Esophagus (tissue), 2 donors: Measurements from ENCODE around the gene TMEM109. TPM values are rescaled to one million over a fixed set of nuclear protein-coding genes. Genes with fewer than 3 reads are reported as not detected.
A peak's percentile ranks its signal among the peaks of the same experiment; 100 is the strongest.

Experiments used
- H3K27ac ChIP-seq, 2 donors: one replicate each; pipeline ENCODE4 v1.5.1; 2013; ENCODE audit warnings: low read depth in 2 of 2, mild to moderate bottlenecking in 2 of 2, inconsistent platforms in 1 of 2, low read length in 1 of 2, moderate library complexity in 1 of 2
- H3K27me3 ChIP-seq, 2 donors: one replicate each; pipeline ENCODE4 v1.6.1; 2013; ENCODE audit warnings: low read length in 2 of 2, control low read depth in 1 of 2, mild to moderate bottlenecking in 1 of 2; ENCODE audit not compliant: insufficient read depth in 2 of 2, control insufficient read depth in 1 of 2
- H3K36me3 ChIP-seq, 2 donors: one replicate each; pipeline ENCODE4 v1.6.1; 2013; ENCODE audit warnings: low read length in 1 of 2; ENCODE audit not compliant: control insufficient read depth in 2 of 2, insufficient read depth in 2 of 2
- H3K4me1 ChIP-seq, 2 donors: one replicate each; pipeline ENCODE4 v1.6.1; 2013; ENCODE audit warnings: low read length in 1 of 2; ENCODE audit not compliant: control insufficient read depth in 2 of 2, insufficient read depth in 2 of 2
- H3K4me3 ChIP-seq, 2 donors: one replicate each; pipeline ENCODE4 v1.5.1; 2013; ENCODE audit warnings: low read length in 2 of 2, mild to moderate bottlenecking in 2 of 2, low read depth in 1 of 2, moderate library complexity in 1 of 2
- H3K9me3 ChIP-seq, 2 donors: one replicate each; pipeline ENCODE4 v1.6.1; 2013; ENCODE audit warnings: mild to moderate bottlenecking in 2 of 2, low read depth in 1 of 2, low read length in 1 of 2, moderate library complexity in 1 of 2; ENCODE audit not compliant: control insufficient read depth in 2 of 2, insufficient read depth in 1 of 2
- WGBS, 2 donors: extraction: QIAGEN DNeasy Blood & Tissue Kit; methylation state at CpG; one replicate each; pipeline ENCODE4 v1.1.7; 2013; 5-methylcytosine and 5-hydroxymethylcytosine counted together
- polyA plus RNA-seq, 2 donors: library from polyadenylated mRNA; stranded (reverse); fragments of 200-250 nt; gene quantifications; one replicate each; pipeline ENCODE4 v1.2.3, GENCODE V29; 2013
- donor health status: healthy with polysubstance abuse.
- donor health status: Bipolar disorder and iron deficiency.

The TMEM109 gene
- polyA plus RNA-seq, 2 donors, result 68.4 to 112 TPM

DNA sequence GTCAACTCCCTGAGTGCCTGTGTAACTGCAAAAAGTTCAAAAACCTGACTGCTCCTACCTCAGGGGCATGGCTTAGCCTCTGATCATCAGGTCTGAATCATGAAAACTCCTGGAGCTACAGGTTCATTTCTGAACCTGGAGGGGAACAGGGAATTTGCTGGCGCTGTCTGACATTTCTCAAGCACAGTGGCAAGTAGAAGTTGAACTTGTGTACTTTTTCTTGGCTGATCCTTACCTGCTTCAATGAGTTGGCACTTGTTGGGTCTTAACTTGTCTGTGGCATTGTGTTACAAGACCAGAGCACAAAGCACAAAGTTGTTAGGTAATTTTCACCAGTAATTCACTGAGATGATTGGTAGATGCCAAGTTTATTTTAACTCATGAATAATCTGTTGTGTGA lies 3.3 kb downstream of the TMEM109 start:
- peaks cover 9 to 33% of the 10 kb centered on the region in 2 donors for H3K4me1 ChIP-seq
- H3K4me3 ChIP-seq, result no peak overlapping the region
- H3K9me3 ChIP-seq, result no peaks in the 10 kb centered on the region
- 59 to 74% methylated on average over 1 of the region's 1 CpG for WGBS, 2 donors
- peaks cover 8 to 26% of the 10 kb centered on the region in 2 donors for H3K36me3 ChIP-seq
- H3K27me3 ChIP-seq, result no peaks in the 10 kb centered on the region
- peak overlapping the region; percentile 65 to 86 for H3K27ac ChIP-seq

DNA sequence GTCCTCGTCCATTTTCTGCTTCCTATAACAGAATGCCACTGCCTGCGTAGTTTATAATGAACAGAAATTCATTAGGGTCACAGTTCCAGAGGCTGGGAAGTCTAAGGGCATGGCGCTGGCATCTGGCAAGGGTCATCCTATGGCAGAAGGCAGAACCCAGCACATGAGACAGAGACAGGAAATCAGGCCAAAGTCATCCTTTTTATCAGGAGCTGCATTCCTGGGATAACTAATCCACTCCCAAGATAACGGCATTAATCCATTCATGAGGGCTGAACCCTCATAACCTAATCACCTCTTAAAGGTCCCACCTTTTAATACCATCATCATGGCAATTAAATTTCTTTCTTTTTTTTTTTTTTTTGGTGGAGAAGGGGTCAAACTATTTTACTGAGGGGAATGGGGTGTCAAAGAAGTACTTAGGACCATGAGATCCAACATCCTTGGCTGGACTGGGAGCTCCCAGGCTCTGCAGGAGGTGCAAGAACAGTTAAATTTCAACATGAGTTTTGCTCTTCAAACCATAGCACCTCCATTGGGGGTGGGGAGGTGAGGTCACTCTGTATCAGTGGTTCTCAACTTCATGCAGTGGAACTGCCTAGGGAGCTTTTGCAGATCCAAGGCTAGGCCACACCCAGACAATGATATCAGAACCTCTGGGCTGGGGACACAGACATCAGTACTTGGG lies 4.4 kb downstream of the TMEM109 start:
- peaks cover 9 to 27% of the 10 kb centered on the region in 2 donors for H3K4me1 ChIP-seq
- 84 to 85% methylated on average over 4 of the region's 4 CpGs for WGBS, 2 donors

DNA sequence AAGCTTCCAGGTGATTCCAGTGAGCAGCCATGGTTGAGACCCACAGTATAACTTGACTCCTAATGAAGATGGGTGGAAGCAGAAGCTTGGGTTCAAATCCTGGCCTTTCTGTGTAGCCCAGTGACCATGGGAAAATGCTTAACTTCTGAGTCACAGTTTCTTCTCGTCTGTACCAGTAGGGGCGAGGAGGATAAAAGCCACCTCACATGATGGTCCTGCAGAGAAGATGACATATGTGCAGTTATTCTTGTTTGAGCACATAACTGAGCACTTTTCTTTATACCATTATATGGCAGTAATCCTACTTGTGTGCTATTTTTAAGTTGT lies 4.9 kb downstream of the TMEM109 start:
- Histone ChIP-seq H3K4me1 (peaks cover 11 to 31% of the 10 kb centered on the region in 2 donors), H3K4me3 (no peak overlapping the region), H3K9me3 (no peaks in the 10 kb centered on the region), H3K27ac (peak overlapping the region; percentile 68 to 84), H3K27me3 (no peaks in the 10 kb centered on the region), H3K36me3 (peaks cover 11 to 35% of the 10 kb centered on the region in 2 donors)
- 36 to 53% methylated on average over 2 of the region's 2 CpGs for WGBS, 2 donors

More for the DNA sequence above, 4.4 kb downstream of the TMEM109 start:
- no peaks in the 10 kb centered on the region for H3K27me3 ChIP-seq
- peaks cover 11 to 35% of the 10 kb centered on the region in 2 donors for H3K36me3 ChIP-seq
- H3K27ac ChIP-seq, result peak overlapping the region; percentile 68 to 84
- no peak overlapping the region for H3K4me3 ChIP-seq
- H3K9me3 ChIP-seq, result no peaks in the 10 kb centered on the region

DNA sequence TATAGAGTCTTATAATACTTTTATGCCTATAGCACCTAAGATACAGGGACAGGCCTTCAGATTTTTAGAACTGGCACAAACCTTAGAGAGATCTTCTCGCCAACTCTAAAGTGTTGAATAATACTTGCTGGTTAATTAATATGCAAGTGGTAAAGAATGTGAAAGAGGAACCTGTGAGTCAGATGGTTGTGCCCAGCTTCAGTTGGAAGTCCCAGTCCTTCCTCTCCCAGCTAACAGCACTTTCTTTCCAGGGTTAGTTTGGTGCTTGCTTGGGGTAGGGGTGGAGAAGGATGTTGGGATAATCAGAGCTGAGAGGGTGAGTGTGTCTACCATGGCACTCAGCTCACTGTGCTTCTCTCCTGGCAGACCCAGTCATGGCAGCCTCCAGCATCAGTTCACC lies 5.4 kb downstream of the TMEM109 start:
- WGBS, 2 donors, result 43 to 68% methylated on average over 1 of the region's 1 CpG
- Histone ChIP-seq H3K4me3 (no peak overlapping the region), H3K9me3 (no peaks in the 10 kb centered on the region), H3K27me3 (no peaks in the 10 kb centered on the region), H3K36me3 (peaks cover 11 to 35% of the 10 kb centered on the region in 2 donors), H3K4me1 (peaks cover 12 to 34% of the 10 kb centered on the region in 2 donors), H3K27ac (peak overlapping the region; percentile 77 to 85)

DNA sequence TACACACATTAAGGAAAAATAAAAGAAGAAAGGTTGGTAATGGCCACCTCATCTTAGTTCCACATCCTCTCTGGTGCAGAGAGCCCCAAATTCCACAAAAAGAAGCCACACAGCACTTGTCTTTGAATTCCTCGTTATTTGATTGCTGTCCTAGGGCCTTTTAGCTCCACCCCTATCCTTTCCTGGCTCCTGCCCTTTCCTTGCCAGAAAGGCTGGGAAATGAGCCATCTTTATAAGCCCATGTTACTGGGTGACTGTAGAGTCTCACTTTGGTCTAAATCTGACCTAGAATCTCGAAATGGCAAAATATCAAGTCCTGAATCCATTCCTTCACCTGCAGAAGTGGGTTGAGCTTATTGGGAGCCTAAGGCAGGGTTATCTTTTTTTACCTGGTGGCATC lies 6.0 kb downstream of the TMEM109 start:
- WGBS, 2 donors, result 31 to 55% methylated on average over 2 of the region's 2 CpGs
- no peaks in the 10 kb centered on the region for H3K27me3 ChIP-seq
- H3K9me3 ChIP-seq, result no peaks in the 10 kb centered on the region
- H3K36me3 ChIP-seq, result peaks cover 11 to 35% of the 10 kb centered on the region in 2 donors
- peaks cover 14 to 37% of the 10 kb centered on the region in 2 donors for H3K4me1 ChIP-seq
- H3K4me3 ChIP-seq, result no peak overlapping the region
- H3K27ac ChIP-seq, result peak overlapping the region; percentile 77 to 85

DNA sequence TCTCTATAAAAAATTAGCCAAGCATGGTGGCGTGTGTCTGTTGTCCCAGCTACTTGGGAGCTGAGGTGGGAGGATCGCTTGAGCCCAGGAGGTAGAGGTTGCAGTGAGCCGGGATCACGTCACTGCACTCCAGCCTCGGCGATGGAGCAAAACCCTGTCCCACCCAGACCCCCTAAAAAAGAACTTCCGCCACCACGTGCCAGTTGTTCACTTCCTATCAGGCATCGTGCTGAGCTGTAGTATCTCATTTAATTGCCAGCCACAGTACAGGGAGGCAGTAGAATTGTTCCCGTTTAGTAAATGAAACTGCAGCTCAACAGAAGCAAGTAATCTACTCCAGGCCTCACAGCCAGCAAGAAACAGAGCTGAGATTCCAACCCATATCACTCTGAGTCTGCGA lies 7.3 kb downstream of the TMEM109 start:
- Histone ChIP-seq H3K4me3 (no peak overlapping the region), H3K9me3 (no peaks in the 10 kb centered on the region), H3K4me1 (peaks cover 14 to 43% of the 10 kb centered on the region in 2 donors), H3K36me3 (peaks cover 11 to 35% of the 10 kb centered on the region in 2 donors), H3K27me3 (no peaks in the 10 kb centered on the region), H3K27ac (no peak overlapping the region)
- WGBS, 2 donors, result 94 to 96% methylated on average over 11 of the region's 11 CpGs

DNA sequence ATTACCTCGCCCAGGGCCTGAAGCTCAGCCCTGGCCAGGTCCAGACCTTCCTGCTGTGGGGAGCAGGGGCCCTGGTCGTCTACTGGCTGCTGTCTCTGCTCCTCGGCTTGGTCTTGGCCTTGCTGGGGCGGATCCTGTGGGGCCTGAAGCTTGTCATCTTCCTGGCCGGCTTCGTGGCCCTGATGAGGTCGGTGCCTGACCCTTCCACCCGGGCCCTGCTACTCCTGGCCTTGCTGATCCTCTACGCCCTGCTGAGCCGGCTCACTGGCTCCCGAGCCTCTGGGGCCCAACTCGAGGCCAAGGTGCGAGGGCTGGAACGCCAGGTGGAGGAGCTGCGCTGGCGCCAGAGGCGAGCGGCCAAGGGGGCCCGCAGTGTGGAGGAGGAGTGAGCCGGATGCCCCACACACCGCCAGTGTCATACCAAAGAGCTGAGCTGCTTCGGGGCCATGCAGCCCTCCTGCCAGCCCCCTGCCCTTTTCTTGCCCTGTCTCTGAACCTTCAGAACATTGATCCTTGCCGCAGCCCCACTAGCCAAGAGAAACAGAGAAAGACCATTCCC lies 7.9 kb downstream of the TMEM109 start:
- Histone ChIP-seq H3K4me3 (no peak overlapping the region), H3K27ac (no peak overlapping the region), H3K9me3 (no peaks in the 10 kb centered on the region), H3K27me3 (no peaks in the 10 kb centered on the region), H3K4me1 (peaks cover 13 to 39% of the 10 kb centered on the region in 2 donors), H3K36me3 (peaks cover 11 to 35% of the 10 kb centered on the region in 2 donors)
- 83 to 84% methylated on average over 23 of the region's 23 CpGs for WGBS, 2 donors

DNA sequence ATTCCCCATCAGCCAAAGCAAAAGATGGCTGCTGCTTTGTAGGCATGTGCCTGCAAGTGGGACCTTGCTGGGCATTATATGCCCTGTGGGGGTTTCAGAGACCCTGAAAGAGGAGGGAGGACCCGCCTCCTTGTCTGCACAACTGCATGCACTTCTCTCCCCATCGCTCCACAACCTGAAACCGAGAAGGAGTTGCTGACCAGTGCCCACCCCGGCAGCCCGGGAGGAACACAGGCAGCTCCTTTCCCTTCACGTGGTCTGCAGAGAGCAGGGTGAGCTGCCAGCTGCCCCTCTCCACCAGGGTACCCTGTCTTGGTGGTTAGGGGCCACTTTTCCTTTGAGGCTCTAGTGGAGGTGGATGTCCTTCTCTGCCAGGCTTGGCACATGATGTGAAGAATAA lies 8.9 kb downstream of the TMEM109 start:
- H3K4me1 ChIP-seq, result peaks cover 12 to 38% of the 10 kb centered on the region in 2 donors
- 85% methylated on average over 6 of the region's 6 CpGs for WGBS, 2 donors
- no peaks in the 10 kb centered on the region for H3K9me3 ChIP-seq
- peaks cover 11 to 35% of the 10 kb centered on the region in 2 donors for H3K36me3 ChIP-seq
- no peak overlapping the region for H3K4me3 ChIP-seq
- no peaks in the 10 kb centered on the region for H3K27me3 ChIP-seq
- H3K27ac ChIP-seq, result no peak overlapping the region

DNA sequence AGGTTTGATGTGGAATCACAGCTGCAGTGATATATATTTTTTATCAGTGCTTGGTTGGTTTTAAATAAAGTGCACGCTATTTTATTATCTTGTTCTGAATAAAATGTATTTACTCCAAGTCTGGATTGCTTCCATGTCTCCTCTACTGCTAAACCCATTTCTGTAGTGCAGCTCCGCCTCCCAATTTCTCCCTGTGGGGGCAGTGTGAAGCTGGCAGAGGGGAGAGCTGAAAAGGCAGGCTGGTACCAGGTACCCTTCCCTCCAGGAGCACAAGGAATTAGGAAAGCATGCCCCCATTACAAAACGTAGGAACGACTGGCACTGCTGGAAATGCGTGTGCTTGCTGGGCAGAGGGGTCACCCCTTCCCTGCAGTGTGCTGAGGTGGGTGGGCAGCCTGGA lies 9.4 kb downstream of the TMEM109 start:
- H3K9me3 ChIP-seq, result no peaks in the 10 kb centered on the region
- 63 to 66% methylated on average over 5 of the region's 5 CpGs for WGBS, 2 donors
- H3K4me3 ChIP-seq, result no peak overlapping the region
- no peaks in the 10 kb centered on the region for H3K27me3 ChIP-seq
- peaks cover 12 to 38% of the 10 kb centered on the region in 2 donors for H3K4me1 ChIP-seq
- H3K36me3 ChIP-seq, result peaks cover 11 to 35% of the 10 kb centered on the region in 2 donors
- no peak overlapping the region for H3K27ac ChIP-seq

DNA sequence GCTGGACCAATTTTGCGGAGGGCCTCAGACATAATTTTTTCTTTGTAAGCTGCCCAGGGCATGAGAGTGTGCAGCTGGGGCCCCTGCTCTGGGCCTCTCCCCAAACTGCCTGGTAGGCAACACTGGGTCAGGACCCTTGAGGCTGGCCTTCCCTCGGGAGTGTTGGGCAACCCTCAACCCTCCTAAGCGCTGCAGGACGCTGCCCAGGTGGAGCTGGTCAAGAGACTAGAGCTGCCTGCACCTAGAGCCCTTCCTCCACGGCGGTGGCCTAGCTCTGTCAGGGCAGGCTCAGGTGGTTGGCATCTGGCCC lies 9.8 kb downstream of the TMEM109 start:
- Histone ChIP-seq H3K4me3 (peak overlapping the region; percentile 65 to 70), H3K27ac (peak overlapping the region in 1 of 2 donors; percentile 26), H3K36me3 (peaks cover 11 to 37% of the 10 kb centered on the region in 2 donors), H3K27me3 (no peaks in the 10 kb centered on the region), H3K4me1 (peaks cover 12 to 36% of the 10 kb centered on the region in 2 donors), H3K9me3 (no peaks in the 10 kb centered on the region)
- 47 to 54% methylated on average over 6 of the region's 6 CpGs for WGBS, 2 donors
